Measurements from ENCODE around the gene COX7A2. TPM values are rescaled to one million over a fixed set of nuclear protein-coding genes. Genes with fewer than 3 reads are reported as not detected.
A peak's percentile ranks its signal among the peaks of the same experiment; 100 is the strongest.

The COX7A2 gene
- polyA plus RNA-seq, 1 donor (not counting 4 experiments of a cell fraction or from before 2014, with no cell fraction given), result 474 TPM

DNA sequence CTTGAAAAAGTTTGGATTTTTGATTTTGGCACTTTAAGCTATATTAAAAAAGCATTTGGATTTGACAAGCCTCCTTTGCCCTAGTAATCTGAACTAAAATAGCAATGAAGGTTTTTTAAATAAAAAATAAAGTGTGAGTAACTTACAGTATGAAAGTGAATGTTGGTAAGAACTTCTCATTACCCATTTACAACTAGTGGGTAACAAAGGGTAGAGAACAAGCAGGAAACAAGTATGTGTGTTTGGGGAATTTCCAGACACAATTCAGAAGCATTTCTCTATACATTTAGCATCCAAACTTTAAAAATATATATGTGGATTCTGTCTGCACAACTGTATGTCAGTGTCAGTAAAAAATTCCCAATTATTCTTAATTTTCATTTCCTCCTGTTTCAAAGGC, 38.1 kb upstream of the COX7A2 start:
- H3K9ac ChIP-seq (ENCODE audit: control insufficient read depth, extremely low read depth, insufficient read depth, low read length), result peak overlapping the region; percentile 36
- no peaks in the 10 kb centered on the region for H3K36me3 ChIP-seq (ENCODE audit: control insufficient read depth in 2 of 2, extremely low read depth in 1 of 2, insufficient read depth in 2 of 2, low read length in 2 of 2)
- no peaks in the 10 kb centered on the region for H4K20me1 ChIP-seq (ENCODE audit: control insufficient read depth, extremely low read depth, insufficient read depth, low read length)
- dilution Hi-C loops (cut with MboI; ENCODE audit: extremely low pct_ligation_motif_present, low sequenced_read_pairs), result no loop called here
- H3K4me3 ChIP-seq (ENCODE audit: control insufficient read depth in 2 of 3, extremely low read depth in 1 of 3, insufficient read depth in 2 of 3, low read depth in 1 of 3, low read length in 3 of 3), result peak overlapping the region in 2 of 3 experiments; percentile 26 to 28
- no peak overlapping the region for H2AFZ ChIP-seq (ENCODE audit: control insufficient read depth, low read length)
- peak overlapping the region; percentile 36 for H3K27ac ChIP-seq (ENCODE audit: control insufficient read depth, insufficient read depth, low read length)
- H3K79me2 ChIP-seq (ENCODE audit: control insufficient read depth, insufficient read depth, low read length), result peaks cover 77% of the 10 kb centered on the region
- no peaks in the 10 kb centered on the region for H3K9me1 ChIP-seq (ENCODE audit: control insufficient read depth, extremely low read depth, insufficient read depth, low read length)
- H3K27me3 ChIP-seq (ENCODE audit: control insufficient read depth, extremely low read depth, insufficient read depth, low read length), result no peaks in the 10 kb centered on the region
- no peak for FAIRE-seq
- no peak for TF ChIP-seq EZH2 (IDR thresholded peaks at IDR 0.05; ENCODE audit: low read length)
- TF ChIP-seq, protein P1, sequence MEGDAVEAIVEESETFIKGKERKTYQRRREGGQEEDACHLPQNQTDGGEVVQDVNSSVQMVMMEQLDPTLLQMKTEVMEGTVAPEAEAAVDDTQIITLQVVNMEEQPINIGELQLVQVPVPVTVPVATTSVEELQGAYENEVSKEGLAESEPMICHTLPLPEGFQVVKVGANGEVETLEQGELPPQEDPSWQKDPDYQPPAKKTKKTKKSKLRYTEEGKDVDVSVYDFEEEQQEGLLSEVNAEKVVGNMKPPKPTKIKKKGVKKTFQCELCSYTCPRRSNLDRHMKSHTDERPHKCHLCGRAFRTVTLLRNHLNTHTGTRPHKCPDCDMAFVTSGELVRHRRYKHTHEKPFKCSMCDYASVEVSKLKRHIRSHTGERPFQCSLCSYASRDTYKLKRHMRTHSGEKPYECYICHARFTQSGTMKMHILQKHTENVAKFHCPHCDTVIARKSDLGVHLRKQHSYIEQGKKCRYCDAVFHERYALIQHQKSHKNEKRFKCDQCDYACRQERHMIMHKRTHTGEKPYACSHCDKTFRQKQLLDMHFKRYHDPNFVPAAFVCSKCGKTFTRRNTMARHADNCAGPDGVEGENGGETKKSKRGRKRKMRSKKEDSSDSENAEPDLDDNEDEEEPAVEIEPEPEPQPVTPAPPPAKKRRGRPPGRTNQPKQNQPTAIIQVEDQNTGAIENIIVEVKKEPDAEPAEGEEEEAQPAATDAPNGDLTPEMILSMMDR (optimal IDR thresholded peaks at IDR 0.05 in 1 of 3, IDR thresholded peaks at IDR 0.05 in 1 of 3, conservative IDR thresholded peaks at IDR 0.05 in 1 of 3; ENCODE audit: extremely low read depth in 1 of 3, insufficient read depth in 2 of 3, low read length in 3 of 3), result no peak
- DNase-seq (ENCODE audit: low read depth, low spot score), result no peak
- peaks cover 34% of the 10 kb centered on the region for H3K4me1 ChIP-seq (ENCODE audit: control insufficient read depth, extremely low read depth, insufficient read depth, low read length)
- H3K4me2 ChIP-seq (ENCODE audit: control insufficient read depth, extremely low read depth, insufficient read depth, low read depth, low read length), result peak overlapping the region; percentile 62
- no peaks in the 10 kb centered on the region for H3K9me3 ChIP-seq (ENCODE audit: control insufficient read depth, low read depth, low read length)

DNA sequence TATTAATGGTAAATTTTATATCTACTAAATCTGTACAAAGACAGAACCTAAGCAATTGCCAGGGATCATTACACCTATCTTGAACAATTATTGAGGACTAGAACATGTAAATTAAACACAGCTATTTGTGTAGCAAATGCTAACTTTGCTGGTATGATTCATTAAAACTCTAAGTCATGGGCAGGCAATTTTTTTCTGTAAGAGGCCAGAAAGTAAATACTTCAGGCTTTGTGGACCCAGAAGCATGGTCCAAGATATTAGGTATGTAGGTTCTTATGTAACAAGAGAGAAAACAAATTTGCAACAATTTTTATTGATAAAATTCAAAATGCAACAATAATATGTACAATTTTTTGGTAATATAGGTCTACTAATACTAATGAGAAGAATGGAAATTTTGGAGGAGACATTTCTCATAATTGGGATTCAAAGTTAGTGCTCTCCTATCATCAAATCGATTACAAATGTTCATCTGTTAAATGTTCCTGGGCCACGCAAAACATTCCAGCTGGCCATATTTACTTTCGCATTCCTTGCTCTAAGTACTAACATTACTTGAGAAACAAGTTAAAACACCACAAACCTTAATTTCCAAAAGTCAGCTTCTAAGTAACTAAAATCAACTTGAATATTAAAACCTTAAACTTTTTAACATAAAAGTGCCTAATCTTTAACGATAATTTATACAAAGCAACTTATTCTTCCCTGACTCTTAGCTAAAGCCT, 36.7 kb upstream of the COX7A2 start:
- FAIRE-seq, result no peak
- Histone ChIP-seq H3K9ac (ENCODE audit: control insufficient read depth, extremely low read depth, insufficient read depth, low read length) (no peak overlapping the region), H3K79me2 (ENCODE audit: control insufficient read depth, insufficient read depth, low read length) (peaks cover 88% of the 10 kb centered on the region), H3K27me3 (ENCODE audit: control insufficient read depth, extremely low read depth, insufficient read depth, low read length) (no peaks in the 10 kb centered on the region), H3K4me2 (ENCODE audit: control insufficient read depth, extremely low read depth, insufficient read depth, low read depth, low read length) (peak overlapping the region; percentile 25), H3K9me1 (ENCODE audit: control insufficient read depth, extremely low read depth, insufficient read depth, low read length) (no peaks in the 10 kb centered on the region), H3K4me1 (ENCODE audit: control insufficient read depth, extremely low read depth, insufficient read depth, low read length) (peaks cover 37% of the 10 kb centered on the region), H3K4me3 (ENCODE audit: control insufficient read depth in 2 of 3, extremely low read depth in 1 of 3, insufficient read depth in 2 of 3, low read depth in 1 of 3, low read length in 3 of 3) (peak overlapping the region in 1 of 3 experiments; percentile 9), H3K9me3 (ENCODE audit: control insufficient read depth, low read depth, low read length) (no peaks in the 10 kb centered on the region), H4K20me1 (ENCODE audit: control insufficient read depth, extremely low read depth, insufficient read depth, low read length) (no peaks in the 10 kb centered on the region), H3K36me3 (ENCODE audit: control insufficient read depth in 2 of 2, extremely low read depth in 1 of 2, insufficient read depth in 2 of 2, low read length in 2 of 2) (no peaks in the 10 kb centered on the region), H3K27ac (ENCODE audit: control insufficient read depth, insufficient read depth, low read length) (peak overlapping the region; percentile 4), H2AFZ (ENCODE audit: control insufficient read depth, low read length) (no peak overlapping the region)
- no peak for TF ChIP-seq EZH2 (IDR thresholded peaks at IDR 0.05; ENCODE audit: low read length)
- TF ChIP-seq, protein P1 (optimal IDR thresholded peaks at IDR 0.05 in 1 of 3, IDR thresholded peaks at IDR 0.05 in 1 of 3, conservative IDR thresholded peaks at IDR 0.05 in 1 of 3; ENCODE audit: extremely low read depth in 1 of 3, insufficient read depth in 2 of 3, low read length in 3 of 3), result no peak
- no peak for DNase-seq (ENCODE audit: low read depth, low spot score)
- dilution Hi-C loops (cut with MboI; ENCODE audit: extremely low pct_ligation_motif_present, low sequenced_read_pairs), result no loop called here

All from keratinocyte (primary cell).